Peyer's patch (tissue), 4 donors: ENCODE data around the gene KIF26B. TPM values are rescaled to one million over a fixed set of nuclear protein-coding genes. Genes with fewer than 3 reads are reported as not detected.
"Not testable (repeated sequence)": the region's sequence is repeated elsewhere in the genome, so short reads cannot be mapped to it uniquely, and the experiment has no call there.

Experiments used
- DNase-seq, 3 donors: peaks; one replicate each; pipeline ENCODE4 v3.0.0-alpha.2; 2017 to 2019
- H3K27ac ChIP-seq, 4 donors: fragments of 200-600 bp; sonication (generic); one replicate each; pipeline ENCODE4 v1.5.1; 2016 to 2019
- H3K27me3 ChIP-seq, 2 donors: fragments of 200-600 bp; sonication (generic); one replicate each; pipeline ENCODE4 v1.5.1; 2019
- H3K36me3 ChIP-seq, 3 donors: fragments of 200-600 bp; sonication (generic); one replicate each; pipeline ENCODE4 v1.5.1; 2016 to 2019
- H3K4me1 ChIP-seq, 4 donors: fragments of 200-600 bp; sonication (generic); one replicate each; pipeline ENCODE4 v1.5.1; 2016 to 2019
- H3K4me3 ChIP-seq, 4 donors: fragments of 200-600 bp; sonication (generic); 1 replicate in 3 of 4; 2 replicates in 1 of 4; pipeline ENCODE4 v1.5.1; 2016 to 2019; ENCODE audit warnings: mild to moderate bottlenecking in 1 of 4
- H3K9me3 ChIP-seq, 4 donors: fragments of 200-600 bp; sonication (generic); one replicate each; pipeline ENCODE4 v1.5.1; 2016 to 2019; ENCODE audit warnings: mild to moderate bottlenecking in 1 of 4
- POLR2A ChIP-seq, 2 donors: fragments of 450-650 bp; IDR thresholded peaks; one replicate each; pipeline ENCODE4 v1.5.1; 2017; ENCODE audit warnings: antibody characterized with exemption in 2 of 2, mild to moderate bottlenecking in 2 of 2, moderate library complexity in 2 of 2
- total RNA-seq, 4 donors: library from RNA; depleted of rRNA; stranded (reverse); fragments of >200 nt; gene quantifications; one replicate each; pipeline ENCODE4 v1.1.0, GENCODE V29; 2016
- TF ChIP-seq, protein P1 (sequence below), 6 experiments: fragments of 450-650 bp in 4 of 6; fragments of 200-600 bp in 2 of 6; sonication (generic) in 1 of 6; IDR thresholded peaks; one replicate each; pipeline ENCODE4 v1.5.1; 2017 to 2019; ENCODE audit warnings: antibody characterized with exemption in 6 of 6, mild to moderate bottlenecking in 3 of 6, moderate library complexity in 1 of 6

Gene KIF26B
- total RNA-seq, 4 donors from 2014 or later = 0.70 to 1.6 (median 1.1) TPM

DNA sequence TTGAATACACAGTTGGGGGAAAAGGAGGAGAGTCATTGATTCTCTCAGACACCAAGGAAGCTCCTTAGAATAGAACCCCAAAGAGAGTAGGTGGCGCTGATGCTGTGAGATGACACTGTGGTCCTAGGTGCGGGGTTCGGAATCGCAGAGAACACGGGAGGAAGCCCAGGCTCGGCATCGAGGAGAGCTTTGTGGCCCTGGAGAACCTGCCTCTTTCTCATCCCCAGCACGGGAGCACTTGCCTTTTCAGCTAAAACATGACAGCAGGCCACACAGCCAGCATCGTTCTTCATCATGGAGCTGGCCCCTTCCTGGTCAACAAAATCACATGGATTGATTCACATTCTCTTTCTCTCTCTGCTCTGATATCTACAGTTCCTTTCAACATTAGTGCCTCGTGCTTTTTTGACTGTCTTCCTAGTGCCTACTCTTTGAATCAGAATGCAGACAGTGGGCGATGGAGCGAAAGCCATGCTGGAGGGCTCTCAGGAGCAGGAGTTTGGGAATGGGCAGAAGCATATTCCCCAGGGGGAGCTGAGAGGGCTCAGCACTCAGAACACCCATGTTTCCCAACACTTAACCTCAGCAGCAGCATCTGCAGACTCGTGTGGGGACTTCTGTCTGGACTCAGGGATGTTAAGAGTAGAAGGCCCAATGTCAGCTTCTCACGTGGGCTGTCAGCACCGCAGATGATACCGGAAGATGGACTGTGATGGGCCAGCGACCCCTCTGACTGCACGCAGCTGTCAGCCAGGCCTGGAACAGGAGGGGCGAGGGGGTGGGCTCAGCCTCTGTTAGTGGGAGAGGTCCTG is 539.4 kb downstream of the KIF26B start:
- Histone ChIP-seq H3K27me3 (no peaks in the 10 kb centered on the region), H3K36me3 (no peaks in the 10 kb centered on the region), H3K4me1 (no peaks in the 10 kb centered on the region), H3K4me3 (no peak overlapping the region), H3K9me3 (no peaks in the 10 kb centered on the region), H3K27ac (no peak overlapping the region)
- TF ChIP-seq, protein P1, sequence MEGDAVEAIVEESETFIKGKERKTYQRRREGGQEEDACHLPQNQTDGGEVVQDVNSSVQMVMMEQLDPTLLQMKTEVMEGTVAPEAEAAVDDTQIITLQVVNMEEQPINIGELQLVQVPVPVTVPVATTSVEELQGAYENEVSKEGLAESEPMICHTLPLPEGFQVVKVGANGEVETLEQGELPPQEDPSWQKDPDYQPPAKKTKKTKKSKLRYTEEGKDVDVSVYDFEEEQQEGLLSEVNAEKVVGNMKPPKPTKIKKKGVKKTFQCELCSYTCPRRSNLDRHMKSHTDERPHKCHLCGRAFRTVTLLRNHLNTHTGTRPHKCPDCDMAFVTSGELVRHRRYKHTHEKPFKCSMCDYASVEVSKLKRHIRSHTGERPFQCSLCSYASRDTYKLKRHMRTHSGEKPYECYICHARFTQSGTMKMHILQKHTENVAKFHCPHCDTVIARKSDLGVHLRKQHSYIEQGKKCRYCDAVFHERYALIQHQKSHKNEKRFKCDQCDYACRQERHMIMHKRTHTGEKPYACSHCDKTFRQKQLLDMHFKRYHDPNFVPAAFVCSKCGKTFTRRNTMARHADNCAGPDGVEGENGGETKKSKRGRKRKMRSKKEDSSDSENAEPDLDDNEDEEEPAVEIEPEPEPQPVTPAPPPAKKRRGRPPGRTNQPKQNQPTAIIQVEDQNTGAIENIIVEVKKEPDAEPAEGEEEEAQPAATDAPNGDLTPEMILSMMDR (IDR thresholded peaks at IDR 0.05) = no peak
- no peak for TF ChIP-seq POLR2A (IDR thresholded peaks at IDR 0.05)
- peak in 1 of 3 donors; percentile 22 for DNase-seq

DNA sequence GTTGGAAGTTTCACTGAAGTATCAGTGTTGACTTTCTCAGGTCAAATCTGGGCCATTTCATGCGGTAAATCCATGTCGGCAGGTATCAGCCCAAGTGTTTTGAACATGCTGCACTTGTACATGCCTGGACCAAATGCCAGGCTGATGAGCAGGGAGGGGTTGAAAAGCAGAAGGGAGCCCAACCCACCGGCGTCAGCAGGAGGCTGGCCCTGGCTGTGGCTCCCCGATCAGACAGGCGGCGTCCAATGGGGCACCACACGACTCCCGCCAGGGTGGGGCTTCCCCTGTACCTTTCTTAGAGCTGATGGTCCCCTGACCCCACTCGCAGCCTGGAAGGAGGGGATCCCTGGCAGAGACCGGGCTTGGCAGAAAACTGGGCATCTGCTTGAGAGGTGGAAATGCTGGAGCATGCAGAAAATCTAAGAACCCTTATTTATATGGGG is 540.0 kb downstream of the KIF26B start:
- DNase-seq = peak in 1 of 3 donors; percentile 37
- Histone ChIP-seq H3K4me1 (no peaks in the 10 kb centered on the region), H3K36me3 (no peaks in the 10 kb centered on the region), H3K4me3 (no peak overlapping the region), H3K9me3 (no peaks in the 10 kb centered on the region), H3K27ac (no peak overlapping the region), H3K27me3 (no peaks in the 10 kb centered on the region)
- TF ChIP-seq POLR2A (IDR thresholded peaks at IDR 0.05) = no peak
- TF ChIP-seq, protein P1 (IDR thresholded peaks at IDR 0.05) = no peak

DNA sequence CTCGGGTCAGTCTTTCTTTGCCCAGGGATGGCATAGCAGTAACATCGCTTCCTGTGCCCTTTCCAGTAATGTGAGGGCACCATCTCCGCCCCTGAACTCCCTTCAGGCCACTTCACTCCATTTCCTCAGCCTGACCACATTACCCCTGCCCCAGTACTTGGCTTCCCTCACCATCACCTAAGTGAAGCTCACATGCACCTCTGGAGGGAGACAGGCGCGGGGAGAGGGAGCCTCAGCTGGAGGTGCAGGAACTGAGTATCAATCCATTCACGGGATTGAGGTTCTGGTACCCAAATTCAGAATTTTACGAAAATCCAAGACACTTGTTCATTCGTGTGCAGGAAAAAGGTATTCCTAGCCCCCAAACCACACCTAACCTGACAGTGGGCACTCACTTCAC is 540.4 kb downstream of the KIF26B start:
- no peaks in the 10 kb centered on the region for H3K4me1 ChIP-seq
- no peaks in the 10 kb centered on the region for H3K9me3 ChIP-seq
- no peak overlapping the region for H3K4me3 ChIP-seq
- TF ChIP-seq, protein P1 (IDR thresholded peaks at IDR 0.05) = no peak
- no peak for TF ChIP-seq POLR2A (IDR thresholded peaks at IDR 0.05)
- H3K27ac ChIP-seq = no peak overlapping the region
- DNase-seq = peak in 1 of 3 donors; percentile 19
- H3K36me3 ChIP-seq = no peaks in the 10 kb centered on the region
- H3K27me3 ChIP-seq = no peaks in the 10 kb centered on the region

DNA sequence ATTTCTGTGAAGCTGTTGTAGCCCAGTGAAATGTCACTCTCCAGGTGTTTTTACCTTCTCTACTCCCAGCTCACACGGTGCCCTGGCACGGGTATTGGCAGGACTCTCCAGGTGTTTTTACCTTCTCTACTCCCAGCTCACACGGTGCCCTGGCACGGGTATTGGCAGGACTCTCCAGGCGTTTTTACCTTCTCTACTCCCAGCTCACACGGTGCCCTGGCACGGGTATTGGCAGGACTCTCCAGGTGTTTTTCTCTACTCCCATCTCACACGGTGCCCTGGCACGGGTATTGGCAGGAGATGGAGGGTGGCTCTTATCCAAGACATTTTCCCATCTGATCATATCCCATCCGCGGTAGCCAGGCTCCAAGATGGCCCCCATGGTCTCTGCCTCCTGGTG is 540.9 kb downstream of the KIF26B start:
- H3K9me3 ChIP-seq, H3K27ac ChIP-seq, H3K36me3 ChIP-seq, H3K4me1 ChIP-seq, H3K4me3 ChIP-seq, H3K27me3 ChIP-seq: not testable (repeated sequence)
- DNase-seq = peak in 1 of 3 donors; percentile 5

DNA sequence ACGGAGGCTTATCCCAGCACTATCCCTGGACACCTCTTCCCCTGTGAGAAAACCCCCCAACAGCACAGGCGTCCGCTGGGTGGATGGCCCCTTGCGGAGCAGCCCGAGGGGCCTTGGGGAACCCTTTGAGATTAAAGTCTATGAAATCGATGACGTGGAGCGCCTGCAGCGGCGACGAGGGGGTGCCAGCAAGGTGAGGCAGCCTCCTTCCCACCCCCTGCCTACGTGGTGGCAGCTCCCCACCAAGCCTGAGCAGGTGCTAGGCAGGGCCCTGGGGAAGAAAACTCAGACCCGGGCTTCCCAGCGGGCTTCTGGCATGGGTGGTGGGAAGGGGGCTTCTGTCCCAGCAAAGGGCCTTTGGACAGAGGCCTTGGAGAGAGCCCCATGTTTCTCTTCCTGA is 543.3 kb downstream of the KIF26B start:
- Histone ChIP-seq H3K4me1 (no peaks in the 10 kb centered on the region), H3K27ac (no peak overlapping the region), H3K9me3 (no peaks in the 10 kb centered on the region), H3K4me3 (no peak overlapping the region), H3K36me3 (no peaks in the 10 kb centered on the region), H3K27me3 (no peaks in the 10 kb centered on the region)
- peak in 1 of 3 donors; percentile 22 for DNase-seq
- TF ChIP-seq POLR2A (IDR thresholded peaks at IDR 0.05) = no peak

- no peaks in the 10 kb centered on the region for H3K27me3 ChIP-seq
- no peaks in the 10 kb centered on the region for H3K4me1 ChIP-seq
- H3K9me3 ChIP-seq = no peaks in the 10 kb centered on the region
- H3K27ac ChIP-seq = no peak overlapping the region
- H3K36me3 ChIP-seq = no peaks in the 10 kb centered on the region
- no peak for TF ChIP-seq POLR2A (IDR thresholded peaks at IDR 0.05)
- TF ChIP-seq, protein P1 (IDR thresholded peaks at IDR 0.05) = no peak
- peak; percentile 43 to 63 (median 54) for DNase-seq
- no peak overlapping the region for H3K4me3 ChIP-seq
These were observed 544.1 kb downstream of the KIF26B start for GRCh38 chr1:245698860-245699259.
